Testis (tissue), 2 donors: Measurements from ENCODE around the gene PITX2.

Source experiments
- POLR2A ChIP-seq: fragments of 450-650 bp; IDR thresholded peaks from one replicate; pipeline ENCODE4 v1.6.1; 2017; ENCODE audit warnings: antibody characterized with exemption, mild to moderate bottlenecking, moderate library complexity
- TF ChIP-seq, protein P1 (sequence below), 3 experiments: fragments of 450-650 bp in 2 of 3; fragments of 200-600 bp in 1 of 3; sonication (generic) in 1 of 3; IDR thresholded peaks; one replicate each; pipeline ENCODE4 v1.5.1; 2016 to 2019; ENCODE audit warnings: antibody characterized with exemption in 3 of 3, mild to moderate bottlenecking in 2 of 3, moderate library complexity in 1 of 3

GRCh38 chr4:110637408-110638088, 14.7 kb upstream of the PITX2 start:
- TF ChIP-seq, protein P1, sequence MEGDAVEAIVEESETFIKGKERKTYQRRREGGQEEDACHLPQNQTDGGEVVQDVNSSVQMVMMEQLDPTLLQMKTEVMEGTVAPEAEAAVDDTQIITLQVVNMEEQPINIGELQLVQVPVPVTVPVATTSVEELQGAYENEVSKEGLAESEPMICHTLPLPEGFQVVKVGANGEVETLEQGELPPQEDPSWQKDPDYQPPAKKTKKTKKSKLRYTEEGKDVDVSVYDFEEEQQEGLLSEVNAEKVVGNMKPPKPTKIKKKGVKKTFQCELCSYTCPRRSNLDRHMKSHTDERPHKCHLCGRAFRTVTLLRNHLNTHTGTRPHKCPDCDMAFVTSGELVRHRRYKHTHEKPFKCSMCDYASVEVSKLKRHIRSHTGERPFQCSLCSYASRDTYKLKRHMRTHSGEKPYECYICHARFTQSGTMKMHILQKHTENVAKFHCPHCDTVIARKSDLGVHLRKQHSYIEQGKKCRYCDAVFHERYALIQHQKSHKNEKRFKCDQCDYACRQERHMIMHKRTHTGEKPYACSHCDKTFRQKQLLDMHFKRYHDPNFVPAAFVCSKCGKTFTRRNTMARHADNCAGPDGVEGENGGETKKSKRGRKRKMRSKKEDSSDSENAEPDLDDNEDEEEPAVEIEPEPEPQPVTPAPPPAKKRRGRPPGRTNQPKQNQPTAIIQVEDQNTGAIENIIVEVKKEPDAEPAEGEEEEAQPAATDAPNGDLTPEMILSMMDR (IDR thresholded peaks at IDR 0.05), result no peak
- no peak for TF ChIP-seq POLR2A
